T-cell (primary cell): ENCODE data around the gene ACD. TPM values are rescaled to one million over a fixed set of nuclear protein-coding genes. Genes with fewer than 3 reads are reported as not detected.

Experiments
- ATAC-seq, 4 experiments: fragments of 200-7000 bp in 3 of 4; fragments of 150-1000 bp in 1 of 4; cut with Tn5 transposase; replicated peaks in 1 of 4; 1 replicate in 3 of 4; 2 replicates in 1 of 4; pipeline ENCODE4 v1.10.0; 2021; ENCODE audit warnings: moderate library complexity in 3 of 4, mild to moderate bottlenecking in 2 of 4, moderate number of reproducible peaks in 1 of 4
- CTCF ChIA-PET, 2 donors: fragments of 300-600 bp; sonication (Branson Sonifier 250); formaldehyde crosslinking; loops; one replicate each; lab custom pipeline; 2022; ENCODE audit warnings: antibody characterized with exemption in 2 of 2; lab: Charles Lee
- POLR2A ChIA-PET, 2 donors: fragments of 300-600 bp; sonication (Branson Sonifier 250); formaldehyde crosslinking; loops; one replicate each; lab custom pipeline; 2022; ENCODE audit warnings: antibody characterized with exemption in 2 of 2; lab: Charles Lee
- DNase-seq, 35 experiments: peaks; one replicate each; pipeline versions ENCODE4 v3.0.0 to v3.0.0-alpha.2; 2013 to 2023
- H3K27ac ChIP-seq: one replicate; pipeline ENCODE4 v1.5.1; 2013; ENCODE audit warnings: low read length
- H3K27me3 ChIP-seq, 2 experiments: replicated peaks in 1 of 2; 1 replicate in 1 of 2; 2 replicates in 1 of 2; pipeline versions ENCODE4 v1.6.1 to v1.7.0; 2013; ENCODE audit warnings: low read length in 1 of 2, mixed read lengths in 1 of 2; ENCODE audit not compliant: control insufficient read depth in 2 of 2, insufficient read depth in 2 of 2; ENCODE audit errors: extremely low read depth in 1 of 2
- H3K36me3 ChIP-seq, 2 donors: 1 replicate in 1 of 2; 2 replicates in 1 of 2; pipeline versions ENCODE4 v1.6.1 to v1.7.0; 2013; ENCODE audit warnings: low read length in 1 of 2; ENCODE audit not compliant: control insufficient read depth in 2 of 2, insufficient read depth in 1 of 2; ENCODE audit errors: extremely low read depth in 1 of 2
- H3K4me1 ChIP-seq, 2 experiments: 1 replicate in 1 of 2; 2 replicates in 1 of 2; pipeline versions ENCODE4 v1.6.1 to v1.7.0; 2013; ENCODE audit warnings: low read length in 2 of 2, mixed read lengths in 1 of 2; ENCODE audit not compliant: insufficient read depth in 2 of 2, control insufficient read depth in 1 of 2; ENCODE audit errors: extremely low read depth in 1 of 2
- H3K4me3 ChIP-seq, 2 donors: 1 replicate in 1 of 2; 2 replicates in 1 of 2; pipeline versions ENCODE4 v1.5.1 to v1.7.0; 2013; ENCODE audit warnings: mild to moderate bottlenecking in 2 of 2, low read length in 1 of 2, moderate library complexity in 1 of 2; ENCODE audit not compliant: control insufficient read depth in 1 of 2; ENCODE audit errors: extremely low read depth in 1 of 2
- H3K9me3 ChIP-seq: 2 replicates; pipeline ENCODE4 v1.7.0; 2013
- H3K27ac Mint-ChIP-seq, 2 donors: one replicate each; pipeline ENCODE4 v1.8.0; 2020 to 2021; ENCODE audit warnings: mild to moderate bottlenecking in 2 of 2, mixed read lengths in 2 of 2
- H3K27me3 Mint-ChIP-seq, 2 donors: one replicate each; pipeline ENCODE4 v1.8.0; 2021 to 2022; ENCODE audit warnings: mixed read lengths in 2 of 2
- H3K36me3 Mint-ChIP-seq: one replicate; pipeline ENCODE4 v1.8.0; 2021; ENCODE audit warnings: mixed read lengths
- H3K4me1 Mint-ChIP-seq, 3 donors: one replicate each; pipeline ENCODE4 v1.8.0; 2020 to 2022; ENCODE audit warnings: mixed read lengths in 3 of 3, mild to moderate bottlenecking in 1 of 3
- H3K4me3 Mint-ChIP-seq, 3 donors: one replicate each; pipeline ENCODE4 v1.8.0; 2020 to 2022; ENCODE audit warnings: mild to moderate bottlenecking in 3 of 3, mixed read lengths in 3 of 3, moderate library complexity in 3 of 3
- H3K9me3 Mint-ChIP-seq, 3 donors: one replicate each; pipeline ENCODE4 v1.8.0; 2020 to 2022; ENCODE audit warnings: mixed read lengths in 3 of 3
- WGBS: methylation state at CpG from one replicate; pipeline ENCODE4 v1.1.5; 2013; ENCODE audit warnings: missing lambda C conversion rate; ENCODE audit not compliant: insufficient coverage; 5-methylcytosine and 5-hydroxymethylcytosine counted together
- total RNA-seq, 35 experiments: library from RNA in 6 of 35; stranded (reverse) in 6 of 35; fragments of 120-200 nt in 1 of 35; gene quantifications; one replicate each; pipeline versions ENCODE4 v1.2.1 to v1.2.4 and lab custom pipeline; 2013 to 2026

Gene ACD
- total RNA-seq, 5 donors from 2014 or later (not counting 1 experiment from before 2014, with no cell fraction given), result 24.5 to 62.6 (median 53.6) TPM

DNA sequence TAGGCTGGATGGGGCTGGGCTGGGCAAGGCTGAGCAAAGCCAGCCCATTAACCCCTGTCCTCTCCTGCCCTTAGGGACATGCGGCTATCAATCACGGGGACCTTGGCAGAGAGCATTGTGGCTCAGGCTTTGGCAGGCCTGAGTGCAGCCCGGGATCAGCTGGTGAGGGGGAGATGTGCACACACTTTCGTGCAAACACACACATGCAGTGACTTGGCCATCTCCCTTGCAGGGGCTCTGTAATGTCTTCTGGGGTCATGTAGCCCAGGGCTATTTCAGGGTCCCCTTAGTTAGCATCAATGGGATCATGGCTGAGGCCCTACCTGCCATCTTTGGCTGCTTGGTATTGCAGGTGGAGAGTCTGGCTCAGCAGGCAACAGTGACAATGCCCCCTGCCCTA, 8.2 kb downstream of the ACD start:
- ATAC-seq (no peak), DNase-seq (no peak)
- Histone ChIP-seq H3K27ac (no peak overlapping the region), H3K36me3 (peaks cover 22 to 82% of the 10 kb centered on the region in 2 donors), H3K9me3 (no peaks in the 10 kb centered on the region), H3K4me1 (peaks cover 0 to 6% of the 10 kb centered on the region in 2 experiments), H3K4me3 (no peak overlapping the region), H3K27me3 (no peaks in the 10 kb centered on the region)
- Mint-ChIP-seq H3K4me3 (no peak overlapping the region), H3K4me1 (peaks cover 4 to 18% (median 14%) of the 10 kb centered on the region in 3 donors), H3K27me3 (no peaks in the 10 kb centered on the region), H3K9me3 (no peaks in the 10 kb centered on the region), H3K27ac (peak overlapping the region; percentile 61 to 71), H3K36me3 (peaks cover 38% of the 10 kb centered on the region)
- 86% methylated on average over 2 of the region's 4 CpGs for WGBS
- ChIA-PET CTCF (no interaction called here), POLR2A (no interaction called here)

DNA sequence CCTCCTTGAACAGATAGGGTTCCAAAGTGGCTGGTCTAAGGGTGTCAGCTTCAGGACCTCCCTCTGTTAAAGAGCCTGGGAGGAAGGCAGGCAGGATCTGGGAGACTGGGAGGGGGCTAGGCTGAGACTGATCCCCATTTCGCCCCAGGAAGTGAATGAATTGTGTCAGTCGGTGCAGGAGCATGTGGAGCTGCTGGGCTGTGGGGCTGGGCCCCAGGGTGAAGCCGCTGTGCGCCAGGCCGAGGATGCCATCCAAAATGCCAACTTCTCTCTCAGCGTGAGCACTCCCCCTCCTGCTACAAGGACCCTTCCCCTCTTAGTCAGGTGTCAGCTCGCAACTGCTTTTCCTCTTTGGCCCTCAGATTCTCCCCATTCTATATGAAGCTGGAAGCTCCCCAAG, 9.0 kb downstream of the ACD start:
- H3K27me3 Mint-ChIP-seq, result no peaks in the 10 kb centered on the region
- H3K4me3 Mint-ChIP-seq, result no peak overlapping the region
- H3K36me3 ChIP-seq, result peaks cover 21 to 84% of the 10 kb centered on the region in 2 donors
- no peak for ATAC-seq
- ChIA-PET CTCF (interaction anchor here in 1 of 2 donors (1.0 kb wide), 1 partner anchor 130 kb away, joined by 3 read pairs; no protein-coding TSS in a partner anchor), POLR2A (interaction anchor here in 1 of 2 donors (0.6 kb wide), 1 partner anchor 131 kb away, joined by 8 read pairs; no protein-coding TSS in a partner anchor)
- H3K36me3 Mint-ChIP-seq, result peaks cover 38% of the 10 kb centered on the region
- H3K27me3 ChIP-seq, result no peaks in the 10 kb centered on the region
- H3K27ac ChIP-seq, result no peak overlapping the region
- no peak for DNase-seq
- H3K4me3 ChIP-seq, result no peak overlapping the region
- WGBS, result 95% methylated on average over 4 of the region's 7 CpGs
- peaks cover 0 to 15% of the 10 kb centered on the region in 2 experiments for H3K4me1 ChIP-seq
- H3K9me3 Mint-ChIP-seq, result no peaks in the 10 kb centered on the region
- peaks cover 8 to 18% (median 18%) of the 10 kb centered on the region in 3 donors for H3K4me1 Mint-ChIP-seq
- H3K9me3 ChIP-seq, result no peaks in the 10 kb centered on the region
- H3K27ac Mint-ChIP-seq, result peak overlapping the region; percentile 71 to 79

DNA sequence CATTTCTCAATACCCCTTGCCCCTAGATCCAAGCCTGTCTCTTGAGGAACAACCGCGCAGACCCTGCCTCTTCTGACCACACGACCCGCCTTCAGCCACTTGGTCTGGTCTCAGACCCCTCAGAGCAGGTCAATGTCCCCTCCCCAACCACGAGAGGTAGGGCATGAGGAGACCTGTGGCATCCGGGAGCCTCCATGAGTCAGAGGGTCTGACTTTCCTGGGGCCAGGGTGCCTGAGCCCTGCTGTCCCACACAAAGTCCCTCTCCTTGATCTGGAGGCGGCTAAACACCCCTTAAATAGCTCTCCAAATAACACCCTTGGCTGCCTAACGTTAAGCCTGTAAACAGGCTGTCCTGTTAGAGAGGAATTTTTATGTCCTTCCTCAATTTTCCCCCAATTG, 10.0 kb downstream of the ACD start:
- H3K27ac Mint-ChIP-seq, result no peak overlapping the region
- DNase-seq, result no peak
- Histone ChIP-seq H3K36me3 (peaks cover 18 to 78% of the 10 kb centered on the region in 2 donors), H3K27me3 (no peaks in the 10 kb centered on the region), H3K9me3 (no peaks in the 10 kb centered on the region), H3K27ac (no peak overlapping the region), H3K4me1 (peaks cover 0 to 25% of the 10 kb centered on the region in 2 experiments), H3K4me3 (no peak overlapping the region)
- WGBS, result 91% methylated on average over 5 of the region's 8 CpGs
- ChIA-PET CTCF (no interaction called here), POLR2A (no interaction called here)
- H3K4me1 Mint-ChIP-seq, result peaks cover 12 to 19% (median 18%) of the 10 kb centered on the region in 3 donors
- no peaks in the 10 kb centered on the region for H3K9me3 Mint-ChIP-seq
- H3K36me3 Mint-ChIP-seq, result peaks cover 31% of the 10 kb centered on the region
- no peak for ATAC-seq
- H3K4me3 Mint-ChIP-seq, result no peak overlapping the region
- no peaks in the 10 kb centered on the region for H3K27me3 Mint-ChIP-seq

DNA sequence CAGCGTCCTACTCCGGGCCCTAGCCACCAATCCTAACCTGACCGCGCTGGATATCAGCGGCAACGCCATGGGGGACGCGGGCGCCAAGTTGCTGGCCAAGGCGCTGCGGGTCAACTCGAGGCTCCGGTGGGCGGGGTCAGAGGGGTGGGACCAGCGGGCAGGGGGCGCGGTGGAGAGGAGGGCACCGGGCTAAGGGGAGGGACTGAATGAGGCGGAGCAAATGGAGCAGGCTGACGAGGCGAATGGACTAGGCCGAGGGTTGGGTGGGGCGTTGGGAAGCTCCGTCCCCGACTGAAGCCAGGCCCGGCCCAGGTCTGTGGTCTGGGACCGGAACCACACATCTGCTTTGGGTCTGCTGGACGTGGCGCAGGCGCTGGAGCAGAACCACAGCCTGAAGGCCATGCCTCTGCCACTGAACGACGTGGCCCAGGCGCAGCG, 10.5 kb downstream of the ACD start:
- H3K4me1 Mint-ChIP-seq, result peaks cover 14 to 20% (median 19%) of the 10 kb centered on the region in 3 donors
- DNase-seq, result no peak

DNA sequence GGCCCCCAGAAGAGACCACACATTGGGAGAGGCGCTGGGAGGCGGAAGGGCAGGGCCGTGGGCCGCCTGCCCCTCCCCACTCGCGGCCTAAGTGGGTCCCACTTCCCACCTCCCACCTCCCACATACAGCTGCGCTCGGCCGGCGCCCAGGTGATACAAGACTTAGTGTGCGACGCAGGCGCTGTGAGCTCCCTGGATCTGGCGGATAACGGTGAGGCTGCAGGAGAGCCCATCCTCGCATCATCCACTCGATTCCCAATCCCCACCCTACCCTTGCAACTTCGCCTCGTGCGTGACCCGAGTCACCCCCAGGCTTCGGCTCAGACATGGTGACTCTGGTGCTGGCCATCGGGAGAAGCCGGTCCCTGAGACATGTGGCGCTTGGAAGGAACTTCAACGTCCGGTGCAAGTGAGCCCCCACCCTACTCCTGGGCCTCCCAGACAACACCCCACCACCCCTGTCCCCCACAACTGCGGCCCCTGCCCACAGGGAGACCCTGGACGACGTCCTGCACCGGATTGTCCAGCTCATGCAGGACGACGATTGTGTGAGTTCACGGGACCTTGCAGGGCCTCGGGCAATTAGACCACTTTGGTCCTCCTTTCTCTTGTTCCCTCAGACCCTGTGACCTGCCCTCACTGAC, 11.2 kb downstream of the ACD start:
- no peak overlapping the region for H3K27ac ChIP-seq
- POLR2A ChIA-PET, result no interaction called here
- H3K4me3 Mint-ChIP-seq, result no peak overlapping the region

More for the DNA sequence above, 10.5 kb downstream of the ACD start:
- Mint-ChIP-seq H3K9me3 (no peaks in the 10 kb centered on the region), H3K4me3 (no peak overlapping the region), H3K36me3 (peaks cover 27% of the 10 kb centered on the region), H3K27ac (no peak overlapping the region), H3K27me3 (no peaks in the 10 kb centered on the region)
- ChIA-PET POLR2A (no interaction called here), CTCF (no interaction called here)
- H3K27me3 ChIP-seq, result no peaks in the 10 kb centered on the region
- no peaks in the 10 kb centered on the region for H3K9me3 ChIP-seq
- WGBS, result 96% methylated on average over 34 of the region's 34 CpGs
- ATAC-seq, result no peak
- H3K4me1 ChIP-seq, result peaks cover 0 to 27% of the 10 kb centered on the region in 2 experiments
- no peak overlapping the region for H3K27ac ChIP-seq
- H3K36me3 ChIP-seq, result peaks cover 18 to 73% of the 10 kb centered on the region in 2 donors
- no peak overlapping the region for H3K4me3 ChIP-seq

DNA sequence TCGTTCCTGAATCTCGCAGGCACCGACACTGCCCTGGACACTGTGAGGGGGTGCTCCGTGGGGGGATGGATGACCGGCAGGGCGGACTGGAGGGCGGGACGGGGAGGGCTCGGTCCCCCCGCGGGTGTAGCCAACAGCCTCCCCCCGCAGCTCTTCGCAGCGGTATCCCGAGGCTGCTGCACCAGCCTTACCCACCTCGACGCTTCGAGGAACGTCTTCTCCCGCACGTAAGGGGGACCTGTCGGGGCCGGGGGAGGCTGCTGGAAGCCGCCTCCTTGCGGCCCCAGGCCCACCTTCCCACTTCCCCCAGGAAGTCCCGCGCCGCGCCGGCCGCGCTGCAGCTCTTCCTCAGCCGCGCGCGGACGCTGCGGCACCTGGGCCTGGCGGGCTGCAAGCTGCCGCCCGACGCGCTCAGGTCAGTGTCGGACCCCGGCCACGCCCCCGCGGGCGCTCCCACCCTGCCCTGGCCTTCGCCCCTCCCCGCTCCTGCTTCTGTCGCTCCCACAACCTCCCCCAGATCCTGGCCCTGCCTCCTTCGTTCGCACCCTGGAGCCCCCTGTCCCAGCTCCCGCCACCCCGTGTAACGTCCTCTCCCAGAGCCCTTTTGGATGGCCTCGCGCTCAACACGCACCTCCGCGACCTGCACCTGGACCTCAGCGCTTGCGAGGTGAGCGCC, 11.8 kb downstream of the ACD start:
- Histone ChIP-seq H3K27ac (no peak overlapping the region), H3K9me3 (no peaks in the 10 kb centered on the region), H3K4me1 (peaks cover 0 to 33% of the 10 kb centered on the region in 2 experiments), H3K36me3 (peaks cover 15 to 65% of the 10 kb centered on the region in 2 donors), H3K27me3 (no peaks in the 10 kb centered on the region), H3K4me3 (no peak overlapping the region)
- no peaks in the 10 kb centered on the region for H3K9me3 Mint-ChIP-seq
- H3K36me3 Mint-ChIP-seq, result peaks cover 24% of the 10 kb centered on the region
- no peak overlapping the region for H3K4me3 Mint-ChIP-seq
- ATAC-seq (no peak), DNase-seq (no peak)
- no peaks in the 10 kb centered on the region for H3K27me3 Mint-ChIP-seq
- POLR2A ChIA-PET, result interaction anchor here in 1 of 2 donors (0.5 kb wide), 1 partner anchor 25 kb away, joined by 4 read pairs; no protein-coding TSS in a partner anchor
- CTCF ChIA-PET, result no interaction called here
- WGBS, result 97% methylated on average over 23 of the region's 65 CpGs
- H3K27ac Mint-ChIP-seq, result no peak overlapping the region
- H3K4me1 Mint-ChIP-seq, result peaks cover 18 to 26% (median 21%) of the 10 kb centered on the region in 3 donors

More for the DNA sequence above, 11.2 kb downstream of the ACD start:
- no peak overlapping the region for H3K27ac Mint-ChIP-seq
- CTCF ChIA-PET, result interaction anchor here in 1 of 2 donors (0.7 kb wide), 1 partner anchor 103 kb away, joined by 4 read pairs; no protein-coding TSS in a partner anchor
- H3K36me3 Mint-ChIP-seq, result peaks cover 24% of the 10 kb centered on the region
- DNase-seq (no peak), ATAC-seq (no peak)
- Histone ChIP-seq H3K4me1 (peaks cover 0 to 33% of the 10 kb centered on the region in 2 experiments), H3K36me3 (peaks cover 18 to 68% of the 10 kb centered on the region in 2 donors), H3K9me3 (no peaks in the 10 kb centered on the region), H3K4me3 (no peak overlapping the region), H3K27me3 (no peaks in the 10 kb centered on the region)
- 98% methylated on average over 29 of the region's 35 CpGs for WGBS
- H3K9me3 Mint-ChIP-seq, result no peaks in the 10 kb centered on the region
- peaks cover 18 to 25% (median 21%) of the 10 kb centered on the region in 3 donors for H3K4me1 Mint-ChIP-seq
- H3K27me3 Mint-ChIP-seq, result no peaks in the 10 kb centered on the region
